Measurements from ENCODE around the gene PMS1. TPM values are rescaled to one million over a fixed set of nuclear protein-coding genes. Genes with fewer than 3 reads are reported as not detected.

Gene PMS1
- total RNA-seq, 8 experiments from 2014 or later = 22.6 to 37.4 (median 25.9) TPM

Other genes starting within 250 kb of the PMS1 start
- 10 to 100 TPM in 1 of 8 experiments, 1 to 10 TPM in 7; 3.1 to 27.6 (median 4.1) TPM for gene SLC40A1, start 203.7 kb upstream of the PMS1 start, total RNA-seq
- 10 to 100 TPM; 36.5 to 63.7 (median 50.0) TPM for gene ASNSD1, start 123.0 kb upstream of the PMS1 start, total RNA-seq
- 1 to 10 TPM; 2.0 to 7.5 (median 3.7) TPM for gene ANKAR, start 109.8 kb upstream of the PMS1 start, total RNA-seq
- 10 to 100 TPM in 7 of 8 experiments, 1 to 10 TPM in 1; 9.1 to 20.7 (median 17.8) TPM for gene OSGEPL1, start 21.7 kb upstream of the PMS1 start, total RNA-seq
- 100 to 1,000 TPM in 1 of 8 experiments, 10 to 100 TPM in 7; 44.2 to 115 (median 72.9) TPM for gene ORMDL1, start 111 bp upstream of the PMS1 start, total RNA-seq

Measured in motor neuron (in vitro differentiated cells).